Lung microvascular endothelial cell (primary cell): Measurements from ENCODE around the gene POSTN. TPM values are rescaled to one million over a fixed set of nuclear protein-coding genes. Genes with fewer than 3 reads are reported as not detected.
"Not testable (repeated sequence)": the region's sequence is repeated elsewhere in the genome, so short reads cannot be mapped to it uniquely, and the experiment has no call there.

Experiments
- DNase-seq, 2 donors: peaks; one replicate each; pipeline versions ENCODE4 v3.0.0 to v3.0.0-alpha.2; 2010; ENCODE audit warnings: low read depth in 2 of 2
- total RNA-seq: library from RNA; depleted of rRNA; stranded (reverse); fragments of >200 nt; gene quantifications from 2 replicates; pipeline ENCODE4 v1.2.1, GENCODE V29; 2014

Gene POSTN
- total RNA-seq, 1 donor from 2014 or later: 12.1 TPM

GRCh38 chr13:37596805-37597204 is 1.8 kb downstream of the POSTN start:
- DNase-seq: no peak

GRCh38 chr13:37595162-37595561 is 3.4 kb downstream of the POSTN start:
- peak in 1 of 2 donors; percentile 13 for DNase-seq

GRCh38 chr13:37594550-37594949 is 4.0 kb downstream of the POSTN start:
- DNase-seq: peak in 1 of 2 donors; percentile 47

GRCh38 chr13:37589381-37589780 is 9.2 kb downstream of the POSTN start:
- not testable (repeated sequence) for DNase-seq

- DNase-seq: no peak
Observed at GRCh38 chr13:37587236-37587635, 11.3 kb downstream of the POSTN start.

- DNase-seq: no peak
Observed at GRCh38 chr13:37586164-37586563, 12.4 kb downstream of the POSTN start.

GRCh38 chr13:37585541-37585940 is 13.0 kb downstream of the POSTN start:
- no peak for DNase-seq

- no peak for DNase-seq
Observed at GRCh38 chr13:37576601-37577000, 22.0 kb downstream of the POSTN start.

GRCh38 chr13:37565425-37565824 is 33.1 kb downstream of the POSTN start:
- DNase-seq: no peak

GRCh38 chr13:37561031-37561430 is 37.5 kb downstream of the POSTN start:
- no peak for DNase-seq

- no peak for DNase-seq
Observed at GRCh38 chr13:37560526-37560925, 38.0 kb downstream of the POSTN start.

GRCh38 chr13:37558766-37559165 is 39.8 kb downstream of the POSTN start:
- DNase-seq: not testable (repeated sequence)

GRCh38 chr13:37546087-37546486 is 52.5 kb downstream of the POSTN start:
- no peak for DNase-seq

- DNase-seq: no peak
Observed at GRCh38 chr13:37544995-37545394, 53.6 kb downstream of the POSTN start.

GRCh38 chr13:37539976-37540605 is 58.5 kb downstream of the POSTN start:
- no peak for DNase-seq

- no peak for DNase-seq
Observed at GRCh38 chr13:37539170-37539569, 59.4 kb downstream of the POSTN start.

GRCh38 chr13:37535501-37535900 is 63.1 kb downstream of the POSTN start:
- DNase-seq: no peak

- DNase-seq: no peak
Observed at GRCh38 chr13:37534676-37535075, 63.9 kb downstream of the POSTN start.

GRCh38 chr13:37534181-37534580 is 64.4 kb downstream of the POSTN start:
- peak in 1 of 2 donors; percentile 33 for DNase-seq

- DNase-seq: no peak
Observed at GRCh38 chr13:37531049-37531448, 67.5 kb downstream of the POSTN start.

- no peak for DNase-seq
Observed at GRCh38 chr13:37529751-37530385, 68.7 kb downstream of the POSTN start.

- DNase-seq: no peak
Observed at GRCh38 chr13:37526710-37527473, 71.7 kb downstream of the POSTN start.

GRCh38 chr13:37515226-37515625 is 83.3 kb downstream of the POSTN start:
- DNase-seq: no peak
